GM06990 (cell line): ENCODE data around the gene DNAJC5.

Experiments
- DNase-seq: peaks from one replicate; pipeline ENCODE4 v3.0.0-alpha.2; 2011; ENCODE audit not compliant: insufficient read length; ENCODE audit errors: extremely low read depth
- H3K27me3 ChIP-seq: replicated peaks from 2 replicates; pipeline ENCODE4 v1.6.0; 2011; ENCODE audit warnings: low read length; ENCODE audit not compliant: control insufficient read depth, insufficient read depth
- H3K36me3 ChIP-seq: 2 replicates; pipeline ENCODE4 v1.5.1; 2011; ENCODE audit warnings: low read length; ENCODE audit not compliant: control insufficient read depth, insufficient read depth
- H3K4me3 ChIP-seq: replicated peaks from 2 replicates; pipeline ENCODE4 v1.5.1; 2011; ENCODE audit warnings: low read depth, mild to moderate bottlenecking, control low read depth, low read length
- TF ChIP-seq, protein P1 (sequence below): IDR thresholded peaks from 2 replicates; pipeline ENCODE4 v1.5.1; 2011; ENCODE audit warnings: low read length, control low read depth, mild to moderate bottlenecking, inconsistent platforms; ENCODE audit not compliant: insufficient read depth, poor library complexity, severe bottlenecking

DNAJC5 gene

DNA sequence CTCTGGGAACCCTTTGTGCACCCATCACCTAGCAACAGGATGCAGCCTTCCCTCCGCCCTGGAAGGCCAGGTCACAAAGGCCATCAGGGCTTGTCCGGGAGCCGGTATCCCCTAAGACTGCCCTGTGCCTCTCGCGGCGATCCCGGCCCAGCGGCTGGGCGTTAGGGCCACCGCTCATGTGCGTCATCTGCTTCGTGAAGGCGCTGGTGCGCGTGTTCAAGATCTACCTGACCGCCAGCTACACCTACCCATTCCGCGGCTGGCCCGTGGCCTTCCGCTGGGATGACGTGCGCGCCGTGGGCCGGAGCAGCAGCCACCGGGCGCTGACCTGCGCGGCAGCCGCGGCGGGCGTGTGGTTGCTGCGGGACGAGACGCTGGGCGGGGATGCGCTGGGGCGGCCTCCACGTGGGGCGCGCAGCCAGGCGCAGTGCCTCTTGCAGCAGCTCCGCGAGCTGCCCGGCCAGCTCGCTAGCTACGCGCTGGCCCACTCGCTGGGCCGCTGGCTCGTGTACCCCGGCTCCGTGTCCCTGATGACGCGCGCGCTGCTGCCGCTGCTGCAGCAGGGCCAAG, 33.5 kb upstream of the DNAJC5 start, which contains the start of gene ABHD16B:
TSS of gene ABHD16B (plus strand) at position 134 of the 570 bp plus-strand sequence. CDS start at position 177, 43 bp downstream.
- TF ChIP-seq, protein P1, sequence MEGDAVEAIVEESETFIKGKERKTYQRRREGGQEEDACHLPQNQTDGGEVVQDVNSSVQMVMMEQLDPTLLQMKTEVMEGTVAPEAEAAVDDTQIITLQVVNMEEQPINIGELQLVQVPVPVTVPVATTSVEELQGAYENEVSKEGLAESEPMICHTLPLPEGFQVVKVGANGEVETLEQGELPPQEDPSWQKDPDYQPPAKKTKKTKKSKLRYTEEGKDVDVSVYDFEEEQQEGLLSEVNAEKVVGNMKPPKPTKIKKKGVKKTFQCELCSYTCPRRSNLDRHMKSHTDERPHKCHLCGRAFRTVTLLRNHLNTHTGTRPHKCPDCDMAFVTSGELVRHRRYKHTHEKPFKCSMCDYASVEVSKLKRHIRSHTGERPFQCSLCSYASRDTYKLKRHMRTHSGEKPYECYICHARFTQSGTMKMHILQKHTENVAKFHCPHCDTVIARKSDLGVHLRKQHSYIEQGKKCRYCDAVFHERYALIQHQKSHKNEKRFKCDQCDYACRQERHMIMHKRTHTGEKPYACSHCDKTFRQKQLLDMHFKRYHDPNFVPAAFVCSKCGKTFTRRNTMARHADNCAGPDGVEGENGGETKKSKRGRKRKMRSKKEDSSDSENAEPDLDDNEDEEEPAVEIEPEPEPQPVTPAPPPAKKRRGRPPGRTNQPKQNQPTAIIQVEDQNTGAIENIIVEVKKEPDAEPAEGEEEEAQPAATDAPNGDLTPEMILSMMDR: no peak
- Histone ChIP-seq H3K4me3 (no peak within 1 kb of the TSS), H3K36me3 (peaks cover 9% of the 10 kb centered on the region), H3K27me3 (no peaks in the 10 kb centered on the region)
- no peak for DNase-seq

DNA sequence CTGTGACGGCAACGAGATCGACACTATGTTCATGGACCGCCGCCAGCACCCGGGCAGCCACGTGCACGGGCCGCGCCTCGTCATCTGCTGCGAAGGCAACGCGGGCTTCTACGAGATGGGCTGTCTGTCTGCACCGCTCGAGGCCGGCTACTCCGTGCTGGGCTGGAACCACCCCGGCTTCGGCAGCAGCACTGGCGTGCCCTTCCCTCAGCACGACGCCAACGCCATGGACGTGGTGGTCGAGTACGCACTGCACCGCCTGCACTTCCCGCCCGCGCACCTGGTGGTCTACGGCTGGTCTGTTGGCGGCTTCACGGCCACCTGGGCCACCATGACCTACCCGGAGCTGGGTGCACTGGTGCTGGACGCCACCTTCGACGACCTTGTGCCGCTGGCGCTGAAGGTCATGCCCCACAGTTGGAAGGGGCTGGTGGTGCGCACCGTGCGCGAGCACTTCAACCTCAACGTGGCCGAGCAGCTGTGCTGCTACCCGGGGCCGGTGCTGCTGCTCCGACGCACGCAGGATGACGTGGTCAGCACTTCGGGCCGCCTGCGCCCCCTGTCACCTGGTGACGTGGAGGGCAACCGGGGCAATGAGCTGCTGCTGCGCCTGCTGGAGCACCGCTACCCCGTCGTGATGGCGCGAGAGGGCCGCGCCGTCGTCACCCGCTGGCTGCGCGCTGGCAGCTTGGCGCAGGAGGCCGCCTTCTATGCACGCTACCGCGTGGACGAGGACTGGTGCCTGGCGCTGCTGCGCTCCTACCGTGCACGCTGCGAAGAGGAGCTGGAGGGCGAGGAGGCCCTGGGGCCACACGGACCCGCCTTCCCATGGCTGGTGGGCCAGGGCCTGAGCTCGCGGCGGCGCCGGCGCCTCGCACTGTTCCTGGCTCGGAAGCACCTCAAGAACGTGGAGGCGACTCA, 32.7 kb upstream of the DNAJC5 start:
- no peak for DNase-seq
- Histone ChIP-seq H3K36me3 (peaks cover 9% of the 10 kb centered on the region), H3K27me3 (no peaks in the 10 kb centered on the region), H3K4me3 (no peak overlapping the region)
- TF ChIP-seq, protein P1: no peak

DNA sequence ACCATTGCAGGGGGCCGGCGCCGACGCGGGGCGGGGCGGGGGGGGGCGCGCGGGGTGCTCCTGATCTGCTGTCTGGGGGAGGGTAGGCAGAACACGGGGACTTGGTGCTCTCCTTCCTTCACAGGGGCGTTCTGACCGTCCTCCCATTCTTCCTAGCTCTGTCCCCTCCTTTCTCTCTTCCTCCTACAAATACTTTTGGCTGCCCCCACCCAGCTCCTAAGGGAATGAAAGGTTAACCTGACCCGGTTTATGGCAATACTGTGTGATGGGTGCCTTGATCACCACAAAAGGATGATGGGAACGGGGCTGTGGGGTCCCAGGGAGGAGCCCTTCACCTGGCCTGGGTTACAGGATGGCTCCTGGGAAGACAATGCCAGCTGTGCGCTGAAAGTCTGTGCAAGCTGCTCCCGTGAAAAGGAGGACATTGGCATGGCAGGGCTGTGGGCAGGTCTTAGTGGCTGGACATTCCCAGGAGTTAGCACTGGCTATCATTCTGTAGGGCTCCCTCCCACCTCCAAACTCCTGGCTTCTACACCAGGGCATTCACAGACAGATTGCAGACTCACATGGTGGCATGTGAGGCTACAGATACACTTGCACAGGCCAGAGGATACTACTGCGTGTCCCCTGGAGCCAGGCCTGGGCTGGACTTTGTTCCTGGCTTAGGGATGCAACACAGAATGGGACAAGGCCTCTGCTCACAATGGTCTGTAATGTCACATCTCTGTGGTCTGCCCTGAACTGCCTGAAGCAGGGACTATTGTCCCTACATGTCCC, 31.7 kb upstream of the DNAJC5 start:
- H3K27me3 ChIP-seq: no peaks in the 10 kb centered on the region
- peaks cover 9% of the 10 kb centered on the region for H3K36me3 ChIP-seq
- H3K4me3 ChIP-seq: peak overlapping the region; percentile 97
- TF ChIP-seq, protein P1: no peak
- no peak for DNase-seq

DNA sequence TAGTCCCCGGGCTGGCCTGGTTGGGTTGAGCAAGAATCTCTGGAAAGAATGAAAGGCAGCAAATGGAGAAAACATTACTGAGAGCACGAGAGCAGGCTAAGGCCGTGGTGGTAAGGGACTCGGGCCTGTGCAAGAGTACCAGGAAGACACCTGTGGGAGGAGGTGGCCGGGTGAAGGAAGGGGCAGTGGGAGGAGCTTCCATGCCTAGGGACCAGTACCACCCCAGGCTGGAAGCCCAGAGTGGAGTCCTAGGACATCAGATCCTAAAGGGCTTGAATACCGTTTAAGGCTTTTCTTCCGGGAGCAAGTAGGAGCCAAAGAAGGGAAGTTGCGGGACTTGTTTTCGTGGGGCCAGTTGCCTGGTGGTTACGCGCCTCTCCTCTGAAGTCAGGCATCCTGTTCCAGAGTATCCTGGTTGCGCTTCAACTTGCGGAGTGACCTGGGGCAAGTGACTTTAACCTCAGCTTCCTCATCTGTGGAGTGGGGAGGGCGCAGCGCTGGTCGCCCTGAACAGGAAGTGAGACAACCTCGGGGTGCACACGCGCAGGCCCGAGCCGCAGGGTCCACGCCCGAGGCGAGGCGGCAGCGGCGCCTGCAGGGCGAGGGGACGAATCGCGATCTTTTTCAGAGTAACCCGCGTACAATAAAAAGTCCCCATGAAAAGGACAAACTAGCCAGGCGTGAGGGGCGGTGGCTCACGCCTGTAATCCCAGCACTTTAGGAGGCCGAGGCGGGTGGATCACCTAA, 31.0 kb upstream of the DNAJC5 start:
- TF ChIP-seq, protein P1: peak; percentile 94
- no peaks in the 10 kb centered on the region for H3K27me3 ChIP-seq
- peaks cover 10% of the 10 kb centered on the region for H3K36me3 ChIP-seq
- DNase-seq: peak; percentile 96
- peak overlapping the region; percentile 97 for H3K4me3 ChIP-seq

DNA sequence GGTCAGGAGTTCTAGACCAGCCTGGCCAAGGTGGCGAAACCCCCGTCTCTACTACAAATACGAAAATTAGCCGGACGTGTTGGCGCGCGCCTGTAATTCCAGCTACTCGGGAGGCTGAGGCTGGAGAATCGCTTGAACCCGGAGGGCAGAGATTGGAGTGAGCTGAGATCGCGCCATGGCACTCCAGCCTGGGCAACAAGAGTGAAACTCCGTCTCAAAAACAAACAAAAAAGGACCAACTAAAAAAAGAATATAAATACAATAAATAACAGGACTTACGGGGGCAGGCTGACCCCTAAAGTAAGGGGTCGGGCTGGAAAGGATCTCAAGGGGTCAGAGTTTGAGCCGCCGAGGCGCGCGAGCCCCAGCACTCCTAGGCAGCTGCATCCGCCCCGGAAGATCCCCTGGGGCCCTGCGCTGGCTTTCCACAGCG, 30.4 kb upstream of the DNAJC5 start:
- H3K36me3 ChIP-seq: peaks cover 15% of the 10 kb centered on the region
- H3K4me3 ChIP-seq: peak overlapping the region; percentile 97
- no peak for DNase-seq
- no peaks in the 10 kb centered on the region for H3K27me3 ChIP-seq
- TF ChIP-seq, protein P1: no peak
